HG03196 (cell line): ENCODE data around the gene DDX39B.
"Not testable (repeated sequence)": the region's sequence is repeated elsewhere in the genome, so short reads cannot be mapped to it uniquely, and the experiment has no call there.

Experiments used
- ATAC-seq: cut with Tn5 transposase; IDR thresholded peaks from one replicate; pipeline ENCODE4 v1.9.1; 2021; ENCODE audit not compliant: unreplicated experiment

DDX39B gene

DNA sequence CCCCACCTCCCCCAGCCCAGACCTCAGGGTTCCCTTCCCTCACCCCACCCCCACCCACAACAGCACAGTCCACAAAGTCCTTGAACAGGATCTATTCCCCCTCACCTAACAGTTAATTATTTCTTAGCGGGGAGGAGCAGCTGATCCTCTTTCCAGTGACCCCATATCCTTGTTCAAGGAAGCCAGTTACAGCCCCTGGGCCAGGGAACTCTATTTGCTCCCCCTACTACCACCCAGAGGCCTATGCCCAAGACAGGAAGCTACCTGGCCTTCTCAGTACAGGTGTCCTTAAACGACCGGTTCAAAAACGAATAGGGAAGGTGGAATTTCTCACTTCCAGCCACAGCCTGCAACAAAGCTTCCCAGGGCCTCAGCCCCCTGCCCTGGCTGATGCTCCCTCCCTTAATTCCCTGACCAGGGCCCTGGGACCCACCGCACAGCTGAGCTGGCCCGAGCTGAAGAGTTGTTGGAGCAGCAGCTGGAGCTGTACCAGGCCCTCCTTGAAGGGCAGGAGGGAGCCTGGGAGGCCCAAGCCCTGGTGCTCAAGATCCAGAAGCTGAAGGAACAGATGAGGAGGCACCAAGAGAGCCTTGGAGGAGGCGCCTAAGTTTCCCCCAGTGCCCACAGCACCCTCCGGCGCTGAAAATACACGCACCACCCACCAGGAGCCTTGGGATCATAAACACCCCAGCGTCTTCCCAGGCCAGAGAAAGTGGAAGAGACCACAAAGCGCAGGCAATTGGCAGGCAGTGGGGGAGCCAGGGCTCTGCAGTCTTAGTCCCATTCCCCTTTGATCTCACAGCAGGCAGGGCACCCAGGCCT lies 12.3 kb downstream of the DDX39B start:
- no peak for ATAC-seq

DNA sequence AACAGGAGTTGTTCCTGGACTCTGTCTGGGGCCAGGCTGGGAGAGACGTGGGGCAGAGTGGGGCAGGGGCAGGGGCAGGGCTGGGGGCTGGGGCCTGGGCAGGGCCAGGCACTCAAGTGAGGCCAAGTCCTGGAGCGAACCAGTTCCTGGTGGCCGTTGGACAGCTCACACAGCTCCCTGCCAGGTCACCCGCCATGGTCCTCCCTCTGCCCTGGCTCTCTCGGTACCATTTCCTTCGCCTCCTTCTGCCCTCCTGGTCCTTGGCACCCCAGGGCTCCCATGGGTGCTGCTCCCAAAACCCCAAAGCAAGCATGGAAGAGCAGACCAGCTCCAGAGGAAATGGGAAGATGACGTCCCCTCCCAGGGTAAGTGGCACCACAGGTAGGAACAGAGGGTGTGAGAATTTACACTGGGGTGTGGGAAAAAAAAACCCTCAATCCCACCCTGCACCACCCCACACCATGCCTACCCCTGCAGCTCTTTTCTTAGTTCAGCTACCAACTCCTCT lies 12.9 kb downstream of the DDX39B start, which contains the start of gene MCCD1:
Gene MCCD1 (plus strand): TSS at position 142 of the 508 bp plus-strand sequence. CDS start 53 bp downstream, at position 195.
- no peak for ATAC-seq

DNA sequence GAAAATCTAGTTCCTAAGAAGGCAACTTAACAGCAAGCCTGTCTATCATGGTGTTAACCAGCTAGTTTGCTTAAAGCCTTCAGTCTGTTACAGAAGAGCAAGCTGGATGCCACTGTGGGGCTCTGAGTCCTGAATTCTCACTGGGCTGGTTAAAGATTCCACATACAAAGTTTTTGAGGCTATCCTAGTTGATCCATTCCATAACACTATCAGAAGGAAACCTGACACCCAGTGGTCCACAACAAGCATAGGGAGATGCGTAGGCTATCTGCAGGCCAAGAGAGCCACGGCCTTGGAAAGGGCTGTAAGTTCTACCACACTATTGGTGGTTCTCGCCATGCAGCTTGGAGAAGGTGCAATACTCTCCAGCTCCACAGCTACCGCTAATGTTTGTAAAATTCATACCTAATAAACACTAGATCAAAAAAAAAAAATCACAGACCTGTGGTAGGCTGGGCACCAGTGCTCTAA lies 13.5 kb downstream of the DDX39B start:
- ATAC-seq: no peak

DNA sequence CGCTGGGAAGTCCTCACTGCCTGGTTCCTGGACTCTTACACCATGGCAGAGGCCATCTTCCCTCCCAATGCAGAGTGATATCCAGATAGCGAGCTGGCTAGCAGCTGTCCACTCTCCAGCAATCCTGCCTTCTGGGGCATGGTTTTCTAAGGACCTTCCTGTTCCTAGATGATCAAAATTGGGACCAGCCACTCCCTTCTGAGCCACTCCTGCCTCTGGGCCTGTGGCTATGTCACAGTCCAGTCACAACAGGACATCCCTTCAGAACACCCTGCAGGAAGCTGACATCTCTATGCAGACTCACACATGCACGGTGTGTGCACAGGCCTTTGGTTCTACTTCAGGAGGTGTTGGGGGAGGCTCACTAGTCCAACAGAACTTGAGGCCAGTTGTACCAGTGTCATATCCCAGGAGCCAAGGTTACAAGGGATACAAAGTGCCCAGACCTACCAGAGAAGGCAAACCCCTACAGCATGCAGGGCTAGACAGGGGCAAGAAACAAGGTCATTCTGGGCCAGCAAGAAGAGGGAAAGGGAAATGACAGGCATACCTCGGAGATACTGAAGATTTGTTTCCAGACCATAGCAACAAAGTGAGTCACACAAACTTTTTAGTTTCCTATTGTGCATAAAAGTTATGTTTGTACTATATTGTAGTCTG lies 15.7 kb downstream of the DDX39B start:
- no peak for ATAC-seq

DNA sequence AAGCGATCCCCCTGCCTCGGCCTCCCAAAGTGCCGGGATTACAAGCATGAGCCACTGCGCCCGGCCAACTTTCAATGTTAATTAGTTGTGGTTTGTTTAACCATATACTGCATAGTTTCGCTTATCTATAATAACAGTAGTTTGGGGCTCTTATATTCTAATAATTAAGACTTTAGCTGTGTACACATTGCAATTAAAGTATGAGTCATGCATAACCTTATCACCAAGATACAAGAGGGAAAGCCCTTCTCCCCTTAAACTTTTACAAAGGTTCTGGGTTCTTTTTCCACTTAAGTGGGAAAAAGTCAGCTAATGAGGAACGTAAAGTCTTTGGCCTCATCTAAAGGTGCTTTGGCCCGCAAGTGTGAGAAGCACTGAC lies 16.3 kb downstream of the DDX39B start:
- no peak for ATAC-seq

DNA sequence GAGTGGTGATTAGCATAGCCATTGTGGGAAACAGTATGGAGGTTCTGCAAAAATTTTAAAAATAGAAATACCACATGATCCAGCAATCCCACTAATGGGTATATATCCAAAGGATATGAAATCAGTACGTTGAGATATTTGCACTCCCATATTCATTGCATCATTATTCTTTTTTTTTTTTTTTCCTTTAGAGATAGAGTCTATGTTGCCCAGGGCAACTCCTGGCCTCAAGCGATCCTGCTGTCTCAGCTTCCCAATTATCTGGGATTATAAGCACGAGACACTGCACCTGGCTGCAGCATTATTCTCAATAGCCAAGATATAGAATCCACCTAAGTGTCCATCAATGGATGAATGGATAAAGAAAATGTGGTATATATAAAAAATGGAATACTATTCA lies 20.0 kb downstream of the DDX39B start:
- ATAC-seq: no peak

DNA sequence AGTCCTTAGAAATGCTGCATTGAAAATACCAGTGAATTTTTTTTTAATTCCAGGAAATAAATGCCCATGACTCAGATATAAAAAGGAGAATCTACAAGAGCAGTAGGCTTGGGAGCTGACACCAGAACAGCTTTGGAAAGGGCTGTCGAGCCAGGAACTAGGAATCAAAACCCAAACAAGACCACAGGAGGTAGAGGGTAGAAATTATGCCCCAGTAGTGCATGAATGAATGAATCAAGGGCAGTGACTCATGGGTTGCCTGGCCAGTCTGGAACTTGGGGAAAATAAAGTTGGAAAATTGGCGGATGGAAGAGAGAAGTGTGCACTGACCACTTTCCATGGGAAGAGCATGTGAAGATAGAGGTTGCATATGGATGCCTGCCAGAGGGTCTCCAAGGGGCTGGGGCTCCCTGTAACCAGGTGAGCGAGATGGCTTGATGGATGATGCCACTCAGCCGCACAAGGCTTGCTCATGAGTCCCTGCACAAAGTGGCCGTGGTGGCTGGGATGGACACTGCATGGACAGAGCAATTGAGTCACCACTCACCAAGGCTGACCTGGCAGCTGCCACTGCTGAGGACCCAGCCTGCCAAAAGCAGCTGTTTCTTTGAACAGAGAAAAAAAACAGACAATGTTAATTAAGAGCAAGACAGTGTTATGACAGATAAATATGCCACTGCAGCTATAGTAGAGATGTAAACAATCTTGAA lies 28.2 kb downstream of the DDX39B start:
- no peak for ATAC-seq

DNA sequence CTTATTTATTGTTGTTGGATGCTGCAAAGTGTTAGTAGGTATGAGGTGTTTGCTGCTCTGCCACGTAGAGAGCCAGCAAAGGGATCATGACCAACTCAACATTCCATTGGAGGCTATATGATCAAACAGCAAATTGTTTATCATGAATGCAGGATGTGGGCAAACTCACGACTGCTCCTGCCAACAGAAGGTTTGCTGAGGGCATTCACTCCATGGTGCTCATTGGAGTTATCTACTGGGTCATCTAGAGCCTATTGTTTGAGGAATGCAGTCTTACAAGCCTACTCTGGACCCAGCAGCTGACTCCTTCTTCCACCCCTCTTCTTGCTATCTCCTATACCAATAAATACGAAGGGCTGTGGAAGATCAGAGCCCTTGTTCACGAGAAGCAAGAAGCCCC lies 31.8 kb downstream of the DDX39B start:
- no peak for ATAC-seq

DNA sequence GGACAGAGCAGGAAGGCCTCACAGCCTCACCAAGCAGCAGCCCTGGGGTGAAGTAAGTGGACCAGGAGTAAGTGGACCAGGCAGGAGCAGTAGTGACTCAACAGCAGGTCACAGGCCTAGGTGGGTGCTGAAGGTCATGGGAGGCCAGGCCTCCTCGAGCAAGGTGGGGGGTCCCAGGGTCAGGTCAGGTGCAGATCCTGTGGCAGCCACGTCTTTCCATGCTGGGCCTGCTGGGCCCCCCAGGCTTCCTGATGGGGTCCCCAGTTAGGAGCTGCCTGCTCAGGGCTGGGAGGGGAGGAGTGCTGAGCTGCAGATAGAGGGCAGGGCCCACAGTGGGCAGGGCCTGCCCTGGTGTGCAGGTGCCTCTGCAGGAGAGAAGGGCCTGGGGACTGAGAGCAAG lies 32.8 kb downstream of the DDX39B start:
- not testable (repeated sequence) for ATAC-seq

DNA sequence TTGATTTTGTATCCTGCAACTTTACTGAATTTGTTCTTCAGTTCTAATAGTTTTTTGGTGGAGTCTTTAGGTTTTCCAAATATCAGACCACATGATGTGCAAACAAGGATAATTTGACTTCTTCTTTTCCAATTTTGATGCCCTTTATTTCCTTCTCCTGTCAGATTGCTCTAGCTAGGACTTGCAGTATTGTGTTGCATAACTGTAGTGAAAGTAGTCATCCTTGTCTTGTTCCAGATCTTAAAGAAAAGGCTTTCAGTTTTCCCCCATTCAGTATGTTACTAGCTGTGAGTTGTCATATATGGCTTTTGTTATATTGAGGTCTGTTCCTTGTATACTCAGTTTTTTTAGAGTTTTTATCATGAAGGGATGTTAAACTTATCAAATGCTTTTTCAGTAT lies 39.2 kb downstream of the DDX39B start:
- ATAC-seq: no peak

DNA sequence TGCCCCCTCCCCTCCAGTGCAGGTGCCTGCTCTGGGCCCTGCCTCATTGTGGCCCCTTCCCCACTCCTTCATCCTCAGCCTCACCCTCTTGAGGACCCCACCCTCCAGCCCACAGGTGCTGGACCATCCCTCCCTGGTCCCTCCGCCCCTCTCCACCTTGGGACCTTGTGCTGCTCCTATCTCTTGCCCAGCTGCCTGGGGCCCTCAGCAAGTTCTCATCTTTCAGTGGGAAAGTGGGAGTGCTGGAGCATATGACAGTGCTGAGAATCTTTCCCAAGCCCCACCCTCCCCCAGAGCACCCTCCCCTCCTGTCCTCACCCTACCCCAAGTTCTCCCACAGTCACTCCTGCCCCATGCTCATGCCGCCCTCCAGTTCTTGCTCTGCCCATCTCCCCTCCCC lies 42.2 kb downstream of the DDX39B start:
- ATAC-seq: not testable (repeated sequence)

DNA sequence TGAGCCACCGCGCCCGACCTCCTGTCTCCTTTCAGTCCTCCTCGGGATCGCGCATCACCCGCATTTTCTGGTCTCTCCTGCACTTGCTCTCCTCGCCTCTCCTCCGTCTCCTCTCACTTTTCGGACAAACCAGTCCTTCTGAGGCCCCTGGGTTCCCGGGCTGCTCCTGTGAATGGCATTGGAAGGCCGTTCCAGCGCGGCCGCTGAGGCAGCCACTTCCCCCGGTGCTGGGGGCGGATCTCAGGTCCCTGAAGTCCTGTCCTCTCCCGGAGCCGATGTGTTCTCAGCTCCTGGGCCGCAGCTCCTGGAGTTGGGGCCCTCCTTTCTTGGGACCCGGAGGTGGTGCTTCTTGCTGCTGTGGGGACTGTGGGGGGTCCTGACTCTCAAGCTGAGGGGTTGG lies 43.1 kb downstream of the DDX39B start:
- ATAC-seq: no peak

DNA sequence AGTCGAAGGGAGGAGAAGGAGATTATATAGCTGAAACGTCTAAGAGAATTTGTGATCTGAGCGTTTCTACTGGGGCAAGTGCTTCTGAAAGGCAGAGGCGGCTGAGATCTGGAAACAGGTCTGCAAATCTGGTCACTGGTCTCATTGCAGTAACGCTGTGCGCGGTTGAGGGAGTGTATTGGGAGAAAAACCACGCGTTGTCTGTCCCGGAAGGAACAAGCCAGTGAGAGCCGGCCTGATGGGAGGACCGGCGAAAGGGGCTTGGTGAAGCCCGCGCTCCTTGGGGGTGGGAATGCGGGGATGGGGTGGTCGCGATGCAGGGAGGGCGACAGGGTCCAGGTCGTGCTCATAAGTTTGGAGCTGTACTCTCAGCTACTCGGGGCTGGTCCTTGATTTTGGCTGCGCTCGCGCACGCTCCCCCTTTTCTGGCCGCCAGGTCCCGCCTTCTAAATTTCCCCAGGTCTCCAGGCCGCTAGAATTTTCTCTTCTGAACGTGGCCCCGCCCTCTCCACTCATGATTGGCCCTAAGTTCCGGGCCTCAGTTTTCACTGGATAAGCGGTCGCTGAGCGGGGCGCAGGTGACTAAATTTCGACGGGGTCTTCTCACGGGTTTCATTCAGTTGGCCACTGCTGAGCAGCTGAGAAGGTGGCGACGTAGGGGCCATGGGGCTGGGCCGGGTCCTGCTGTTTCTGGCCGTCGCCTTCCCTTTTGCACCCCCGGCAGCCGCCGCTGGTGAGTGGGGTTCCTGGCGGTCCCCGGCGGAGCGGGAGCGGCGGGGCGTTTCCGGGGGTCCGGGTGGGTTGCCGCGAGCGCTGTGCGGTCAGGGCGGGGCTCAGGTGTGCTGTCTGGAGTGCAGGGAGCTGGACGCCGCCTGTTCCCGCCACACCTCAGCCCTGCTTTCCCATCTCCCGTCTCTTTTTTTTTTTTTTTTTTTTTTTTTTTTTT lies 44.0 kb downstream of the DDX39B start, which contains the start of gene MICB:
Gene MICB (plus strand): TSS at position 615 of the 946 bp plus-strand sequence. CDS start 49 bp downstream, at position 664.
- ATAC-seq: peak; percentile 46

DNA sequence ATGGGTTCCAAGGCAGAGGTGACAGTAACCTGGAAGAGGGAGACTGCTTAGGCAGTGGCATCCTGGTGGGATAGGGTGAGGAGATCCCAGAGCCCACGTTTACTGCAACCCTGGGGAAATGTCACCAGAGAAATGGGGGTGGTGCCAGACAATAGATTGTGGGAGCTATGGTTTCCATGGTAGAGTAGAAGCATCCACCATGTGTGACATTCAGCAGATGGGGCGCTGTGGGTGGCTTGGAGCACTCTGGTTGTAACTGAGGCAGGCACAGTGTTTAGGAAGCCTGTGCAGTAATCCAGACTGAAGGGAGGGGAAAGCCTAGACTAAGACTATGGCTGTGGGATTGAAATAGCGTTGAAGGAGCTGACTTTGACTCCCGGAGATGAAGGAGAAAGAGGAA lies 45.0 kb downstream of the DDX39B start:
- not testable (repeated sequence) for ATAC-seq

DNA sequence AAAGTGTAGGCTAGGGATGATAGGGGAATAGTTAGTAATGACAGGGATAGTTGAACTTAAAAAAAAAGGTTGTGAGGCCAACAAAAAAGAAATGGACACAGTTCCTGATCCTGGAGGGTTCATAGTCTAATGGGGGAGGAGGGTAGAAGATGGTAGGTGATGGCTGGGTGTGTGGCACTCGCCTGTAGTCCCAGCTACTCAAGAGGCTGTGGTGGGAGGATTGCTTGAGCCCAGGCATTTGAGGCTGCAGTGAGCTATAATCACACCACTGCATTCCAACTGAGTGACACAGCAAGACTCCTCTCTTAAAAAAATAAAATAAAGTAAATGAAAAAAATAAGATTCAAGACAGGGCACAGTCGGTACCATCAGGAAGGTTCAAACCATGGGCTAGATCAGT lies 46.2 kb downstream of the DDX39B start:
- no peak for ATAC-seq

DNA sequence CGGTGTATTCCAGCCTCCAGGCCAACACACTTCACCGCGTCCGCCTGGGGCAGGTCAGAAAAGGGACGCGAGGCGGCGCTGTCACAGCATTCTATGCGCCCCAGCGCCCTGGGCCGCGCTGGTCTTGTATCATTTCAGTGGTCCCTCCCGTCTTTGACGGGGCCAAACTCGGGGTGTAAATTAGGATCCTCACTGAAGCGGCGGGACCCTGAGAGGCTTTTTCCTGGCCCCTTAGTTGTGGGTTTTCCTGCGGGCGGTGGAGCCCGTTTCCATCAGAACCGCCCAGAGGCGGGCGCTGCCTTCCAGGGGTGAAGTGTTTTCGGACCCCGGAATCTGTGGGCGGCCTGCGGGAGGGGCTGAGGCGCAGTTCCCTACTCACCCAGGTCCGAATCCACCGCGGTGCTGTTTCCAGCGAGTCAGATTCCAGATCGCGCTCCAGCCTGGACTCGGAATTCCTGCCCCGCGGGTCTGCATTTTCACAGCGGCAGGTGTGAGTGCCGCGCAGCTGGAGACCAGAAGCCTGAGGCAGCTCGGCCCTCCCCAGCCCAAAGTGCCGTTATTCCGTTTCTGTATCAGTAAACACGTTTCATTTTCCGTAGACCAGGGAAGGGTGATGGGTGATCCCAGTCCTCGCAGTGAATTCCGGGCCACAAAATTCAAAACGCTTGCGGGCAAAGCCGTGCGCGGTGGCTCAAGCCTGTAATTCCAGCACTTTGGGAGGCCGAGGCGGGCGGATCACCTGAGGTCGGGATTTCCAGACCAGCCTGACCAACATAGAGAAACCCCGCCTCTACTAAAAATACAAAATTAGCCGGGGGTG lies 47.7 kb downstream of the DDX39B start:
- peak; percentile 41 for ATAC-seq

DNA sequence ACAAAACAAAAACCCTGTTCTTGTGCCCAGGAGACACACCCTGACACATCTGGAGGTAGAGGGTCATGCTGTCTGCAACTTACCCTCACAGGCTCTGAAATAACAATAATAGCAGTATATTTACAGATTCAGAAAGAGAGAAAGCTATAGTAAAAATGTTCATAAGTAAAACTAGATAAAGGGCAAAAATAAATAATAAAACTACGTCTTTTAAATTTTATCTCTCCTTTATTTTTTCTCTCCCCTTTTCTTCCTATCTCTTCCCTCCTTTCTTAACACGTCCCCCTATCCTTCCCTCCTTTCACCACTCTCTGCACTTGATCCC lies 48.3 kb downstream of the DDX39B start:
- not testable (repeated sequence) for ATAC-seq

DNA sequence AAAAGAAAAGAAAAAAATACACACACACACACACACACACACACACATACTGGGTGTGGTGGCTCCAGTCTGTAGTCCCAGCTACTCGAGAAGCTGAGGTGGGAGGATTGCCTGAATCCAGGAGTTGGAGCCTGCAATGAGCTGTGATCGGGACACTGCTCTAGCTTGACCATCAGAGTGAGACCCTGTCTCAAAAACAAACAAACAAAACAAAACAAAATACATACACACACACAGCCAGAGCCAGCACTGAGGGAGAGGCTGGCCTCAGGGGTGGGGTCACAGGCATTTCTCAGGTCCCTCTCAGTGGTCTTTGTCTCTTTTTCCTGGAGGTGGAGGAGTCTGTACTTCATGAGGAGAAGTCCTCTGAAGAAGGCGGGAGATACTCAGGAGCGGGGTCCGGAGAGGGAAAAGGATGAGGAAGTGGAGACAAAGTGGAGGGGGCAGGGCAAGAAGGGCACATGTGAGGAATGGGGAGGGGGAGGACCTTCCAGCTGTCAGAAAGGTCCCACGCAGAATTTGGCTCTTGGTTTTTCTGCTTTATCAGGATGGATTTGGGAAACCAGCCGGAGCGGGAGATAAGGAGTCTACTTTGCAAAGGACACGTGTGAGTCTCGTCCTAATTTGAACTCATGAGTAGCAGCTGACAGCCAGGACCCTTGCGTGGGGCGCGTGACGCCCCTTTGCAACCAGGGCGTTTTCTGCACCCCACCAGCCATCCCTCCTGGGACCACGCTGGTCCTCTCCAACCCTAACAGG lies 51.5 kb downstream of the DDX39B start:
- no peak for ATAC-seq

DNA sequence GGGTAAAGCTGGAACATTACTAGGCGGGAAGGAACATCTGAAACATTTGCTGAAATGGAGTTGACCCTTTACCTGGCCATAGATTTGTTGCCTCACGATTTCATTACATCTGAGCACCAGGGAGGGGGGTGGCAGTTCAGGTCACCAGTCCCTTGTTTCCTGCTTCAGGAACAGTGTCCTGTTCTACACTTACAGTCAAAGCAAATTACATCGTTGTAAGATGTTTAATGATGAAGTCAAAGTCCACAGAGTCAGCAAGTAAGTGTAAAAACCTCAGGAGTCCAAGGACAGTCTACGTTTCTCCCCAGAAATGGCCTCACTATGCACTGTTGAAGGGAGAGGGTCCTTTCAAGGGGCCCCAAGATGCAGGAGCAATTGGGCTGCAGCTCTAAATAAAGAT lies 52.7 kb downstream of the DDX39B start:
- ATAC-seq: no peak
